Thyroid gland (tissue), 4 donors: Measurements from ENCODE around the gene RASAL3.

ENCODE experiments used
- CTCF ChIP-seq, 6 experiments: fragments of 200-600 bp in 3 of 6; fragments of 450-650 bp in 3 of 6; sonication (generic) in 3 of 6; IDR thresholded peaks; one replicate each; pipeline ENCODE4 v1.5.1; 2016 to 2019; ENCODE audit warnings: antibody characterized with exemption in 6 of 6, mild to moderate bottlenecking in 2 of 6, inconsistent platforms in 1 of 6, moderate library complexity in 1 of 6
- POLR2A ChIP-seq, 2 donors: fragments of 450-650 bp; IDR thresholded peaks; one replicate each; pipeline ENCODE4 v1.6.1; 2017; ENCODE audit warnings: antibody characterized with exemption in 2 of 2, mild to moderate bottlenecking in 2 of 2, moderate library complexity in 1 of 2

GRCh38 chr19:15443325-15443724, 21.0 kb downstream of the RASAL3 start:
- TF ChIP-seq CTCF (IDR thresholded peaks at IDR 0.05) (no peak), POLR2A (IDR thresholded peaks at IDR 0.05) (no peak)
